Measurements from ENCODE around the gene GPD1. TPM values are rescaled to one million over a fixed set of nuclear protein-coding genes. Genes with fewer than 3 reads are reported as not detected.

Gene GPD1
- total RNA-seq, 1 experiment from 2014 or later: 3.8 TPM

GRCh38 chr12:50101663-50102062 is 2.1 kb upstream of the GPD1 start:
- DNase-seq (ENCODE audit: low spot score): peak; percentile 38

- no peak for DNase-seq (ENCODE audit: low spot score)
These were observed 1.7 kb upstream of the GPD1 start for GRCh38 chr12:50102131-50102531.

- no peak for DNase-seq (ENCODE audit: low spot score)
These were observed 1.0 kb upstream of the GPD1 start for GRCh38 chr12:50102646-50103309.

- DNase-seq (ENCODE audit: low spot score): no peak
These were observed 457 bp upstream of the GPD1 start for GRCh38 chr12:50103351-50103750.

GRCh38 chr12:50104417-50105366 is 884 bp downstream of the GPD1 start:
- DNase-seq (ENCODE audit: low spot score): no peak

- DNase-seq (ENCODE audit: low spot score): no peak
These were observed 2.2 kb downstream of the GPD1 start for GRCh38 chr12:50105913-50106450.

GRCh38 chr12:50106907-50107306 is 3.1 kb downstream of the GPD1 start:
- no peak for DNase-seq (ENCODE audit: low spot score)

GRCh38 chr12:50107416-50108268 is 3.8 kb downstream of the GPD1 start:
- DNase-seq (ENCODE audit: low spot score): no peak

GRCh38 chr12:50109319-50109718 is 5.5 kb downstream of the GPD1 start:
- DNase-seq (ENCODE audit: low spot score): no peak

- DNase-seq (ENCODE audit: low spot score): peak; percentile 44
These were observed 6.4 kb downstream of the GPD1 start for GRCh38 chr12:50110127-50110761.

GRCh38 chr12:50110762-50111351 is 7.0 kb downstream of the GPD1 start:
- peak; percentile 74 for DNase-seq (ENCODE audit: low spot score)

GRCh38 chr12:50111395-50111692 is 7.5 kb downstream of the GPD1 start:
- DNase-seq (ENCODE audit: low spot score): no peak

- peak; percentile 97 for DNase-seq (ENCODE audit: low spot score)
These were observed 8.1 kb downstream of the GPD1 start, which contains the start of gene COX14 for GRCh38 chr12:50111693-50112455. Gene COX14, plus strand, starts transcription at chr12:50112236. Its CDS starts 7,808 bp downstream, at chr12:50120044.

- DNase-seq (ENCODE audit: low spot score): peak; percentile 52
These were observed 8.8 kb downstream of the GPD1 start for GRCh38 chr12:50112456-50113218.

- no peak for DNase-seq (ENCODE audit: low spot score)
These were observed 13.3 kb downstream of the GPD1 start for GRCh38 chr12:50117057-50117622.

- no peak for DNase-seq (ENCODE audit: low spot score)
These were observed 15.6 kb downstream of the GPD1 start for GRCh38 chr12:50119387-50119786.

- DNase-seq (ENCODE audit: low spot score): no peak
These were observed 16.7 kb downstream of the GPD1 start for GRCh38 chr12:50120521-50120920.

- DNase-seq (ENCODE audit: low spot score): no peak
These were observed 17.1 kb downstream of the GPD1 start for GRCh38 chr12:50120953-50121352.

GRCh38 chr12:50121641-50122040 is 17.8 kb downstream of the GPD1 start:
- no peak for DNase-seq (ENCODE audit: low spot score)
